ENCODE measurements around the gene CCDC60.

DNA sequence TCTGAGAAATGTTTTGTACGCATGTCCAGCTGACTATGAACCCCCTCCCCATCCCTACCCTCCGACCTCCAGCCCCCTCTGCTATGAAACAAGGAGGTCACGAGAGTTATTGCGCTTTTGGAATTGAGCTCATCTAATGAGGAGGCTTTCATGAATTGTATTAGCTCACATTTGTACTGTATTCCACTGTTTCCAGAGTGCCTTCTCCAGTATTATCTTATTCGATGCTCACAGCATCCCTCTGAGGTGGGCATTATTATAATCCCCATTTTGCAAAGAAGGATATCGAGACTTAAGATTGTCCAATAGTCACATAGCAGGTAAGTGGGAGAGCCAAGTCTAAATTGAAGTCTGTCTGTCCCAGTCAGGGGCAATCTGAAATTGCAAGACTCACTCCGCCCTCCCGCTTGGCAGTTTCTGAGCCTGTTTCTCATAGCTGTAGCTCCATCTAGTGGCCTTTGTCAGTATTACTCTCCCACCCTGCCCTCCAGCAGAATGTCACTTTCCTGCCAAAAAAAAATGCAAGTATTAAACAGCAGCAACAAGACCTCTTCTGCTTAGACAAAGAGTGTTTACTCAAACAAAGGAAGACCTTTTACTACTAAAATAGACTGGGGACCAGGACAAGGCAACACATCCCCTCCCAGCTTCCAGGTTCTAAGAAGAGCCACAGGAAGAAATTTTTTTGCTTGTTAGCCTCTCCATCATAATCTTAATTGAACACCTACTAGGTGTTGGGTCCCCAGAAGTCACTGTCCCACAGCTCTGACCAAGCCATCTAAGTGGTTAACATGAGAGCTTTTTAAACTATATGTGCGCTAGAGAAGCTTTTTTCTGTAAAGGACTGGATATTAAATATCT, 210.5 kb downstream of the CCDC60 start:
- TF ChIP-seq, protein P1, sequence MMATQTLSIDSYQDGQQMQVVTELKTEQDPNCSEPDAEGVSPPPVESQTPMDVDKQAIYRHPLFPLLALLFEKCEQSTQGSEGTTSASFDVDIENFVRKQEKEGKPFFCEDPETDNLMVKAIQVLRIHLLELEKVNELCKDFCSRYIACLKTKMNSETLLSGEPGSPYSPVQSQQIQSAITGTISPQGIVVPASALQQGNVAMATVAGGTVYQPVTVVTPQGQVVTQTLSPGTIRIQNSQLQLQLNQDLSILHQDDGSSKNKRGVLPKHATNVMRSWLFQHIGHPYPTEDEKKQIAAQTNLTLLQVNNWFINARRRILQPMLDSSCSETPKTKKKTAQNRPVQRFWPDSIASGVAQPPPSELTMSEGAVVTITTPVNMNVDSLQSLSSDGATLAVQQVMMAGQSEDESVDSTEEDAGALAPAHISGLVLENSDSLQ (IDR thresholded peaks at IDR 0.05), result no peak
- TF ChIP-seq TARDBP (IDR thresholded peaks at IDR 0.05), result no peak
- no peak for TF ChIP-seq ELF4 (IDR thresholded peaks at IDR 0.05)
- no peak for TF ChIP-seq LEF1 (IDR thresholded peaks at IDR 0.05; ENCODE audit: borderline replicate concordance)
- TF ChIP-seq BHLHE40 (IDR thresholded peaks at IDR 0.05; ENCODE audit: borderline replicate concordance), result no peak
- no peak for TF ChIP-seq SP1 (IDR thresholded peaks at IDR 0.05)
- TF ChIP-seq NFRKB (IDR thresholded peaks at IDR 0.05), result no peak
- TF ChIP-seq ARNT (IDR thresholded peaks at IDR 0.05), result no peak
- TF ChIP-seq ZNF384 (IDR thresholded peaks at IDR 0.05), result no peak
- no peak for TF ChIP-seq FOXM1 (IDR thresholded peaks at IDR 0.05; ENCODE audit: borderline replicate concordance)
- TF ChIP-seq L3MBTL2 (conservative IDR thresholded peaks at IDR 0.05), result no peak
- no peak for TF ChIP-seq SUZ12 (IDR thresholded peaks at IDR 0.05)
- no peak for TF ChIP-seq FOXA1 (IDR thresholded peaks at IDR 0.05)
